AG04450 (cell line): ENCODE measurements around the gene DDX3X. TPM values are rescaled to one million over a fixed set of nuclear protein-coding genes. Genes with fewer than 3 reads are reported as not detected.
"Not testable (repeated sequence)": the region's sequence is repeated elsewhere in the genome, so short reads cannot be mapped to it uniquely, and the experiment has no call there.

Experiments
- CTCF ChIA-PET: fragments of 300-600, 350-600 bp; formaldehyde crosslinking; extraction: SDS; loops from one replicate; lab custom pipeline; 2022; ENCODE audit warnings: antibody characterized with exemption, inconsistent platforms; lab: Charles Lee
- POLR2A ChIA-PET: fragments of 350-600 bp; formaldehyde crosslinking; extraction: SDS; loops from one replicate; lab custom pipeline; 2021; ENCODE audit warnings: antibody characterized with exemption, inconsistent platforms; lab: Yijun Ruan, JAX
- DNase-seq: peaks from one replicate; pipeline ENCODE4 v3.0.0-alpha.2; 2011; ENCODE audit warnings: low read depth, low spot score
- H3K27ac ChIP-seq: one replicate; pipeline ENCODE4 v1.5.1; 2012; ENCODE audit warnings: low read depth, low read length, control low read depth
- H3K27me3 ChIP-seq: one replicate; pipeline ENCODE4 v1.6.0; 2012; ENCODE audit warnings: low read length; ENCODE audit not compliant: control insufficient read depth, insufficient read depth
- H3K4me3 ChIP-seq: 2 replicates; pipeline ENCODE4 v1.5.1; 2011; ENCODE audit warnings: mild to moderate bottlenecking, low read depth, low read length, control low read depth
- H3K9me3 ChIP-seq: 2 replicates; pipeline ENCODE4 v1.5.1; 2012; ENCODE audit warnings: low read length; ENCODE audit not compliant: control insufficient read depth, insufficient read depth
- polyA plus RNA-seq: library from polyadenylated mRNA; depleted of rRNA; stranded (reverse); fragments of >200 nt; gene quantifications from 2 replicates; pipeline ENCODE4 v1.2.3, GENCODE V29; 2011
- TF ChIP-seq, protein P1 (sequence below): IDR thresholded peaks from 2 replicates; pipeline ENCODE4 v1.5.1; 2011; ENCODE audit warnings: low read depth, low read length, control low read depth, inconsistent platforms

Gene DDX3X
- polyA plus RNA-seq, 1 experiment = 110 TPM

- no peaks in the 10 kb centered on the region for H3K9me3 ChIP-seq
- no peaks in the 10 kb centered on the region for H3K27me3 ChIP-seq
- ChIA-PET POLR2A (no interaction called here), CTCF (interaction anchor here (0.7 kb wide), 1 partner anchor 12 kb away, joined by 5 read pairs; no protein-coding TSS in a partner anchor)
- TF ChIP-seq, protein P1, sequence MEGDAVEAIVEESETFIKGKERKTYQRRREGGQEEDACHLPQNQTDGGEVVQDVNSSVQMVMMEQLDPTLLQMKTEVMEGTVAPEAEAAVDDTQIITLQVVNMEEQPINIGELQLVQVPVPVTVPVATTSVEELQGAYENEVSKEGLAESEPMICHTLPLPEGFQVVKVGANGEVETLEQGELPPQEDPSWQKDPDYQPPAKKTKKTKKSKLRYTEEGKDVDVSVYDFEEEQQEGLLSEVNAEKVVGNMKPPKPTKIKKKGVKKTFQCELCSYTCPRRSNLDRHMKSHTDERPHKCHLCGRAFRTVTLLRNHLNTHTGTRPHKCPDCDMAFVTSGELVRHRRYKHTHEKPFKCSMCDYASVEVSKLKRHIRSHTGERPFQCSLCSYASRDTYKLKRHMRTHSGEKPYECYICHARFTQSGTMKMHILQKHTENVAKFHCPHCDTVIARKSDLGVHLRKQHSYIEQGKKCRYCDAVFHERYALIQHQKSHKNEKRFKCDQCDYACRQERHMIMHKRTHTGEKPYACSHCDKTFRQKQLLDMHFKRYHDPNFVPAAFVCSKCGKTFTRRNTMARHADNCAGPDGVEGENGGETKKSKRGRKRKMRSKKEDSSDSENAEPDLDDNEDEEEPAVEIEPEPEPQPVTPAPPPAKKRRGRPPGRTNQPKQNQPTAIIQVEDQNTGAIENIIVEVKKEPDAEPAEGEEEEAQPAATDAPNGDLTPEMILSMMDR = no peak
- H3K27ac ChIP-seq = no peak overlapping the region
- H3K4me3 ChIP-seq = no peak overlapping the region
- no peak for DNase-seq
Measured at GRCh38 chrX:41314881-41315280, 19.1 kb upstream of the DDX3X start.

DNA sequence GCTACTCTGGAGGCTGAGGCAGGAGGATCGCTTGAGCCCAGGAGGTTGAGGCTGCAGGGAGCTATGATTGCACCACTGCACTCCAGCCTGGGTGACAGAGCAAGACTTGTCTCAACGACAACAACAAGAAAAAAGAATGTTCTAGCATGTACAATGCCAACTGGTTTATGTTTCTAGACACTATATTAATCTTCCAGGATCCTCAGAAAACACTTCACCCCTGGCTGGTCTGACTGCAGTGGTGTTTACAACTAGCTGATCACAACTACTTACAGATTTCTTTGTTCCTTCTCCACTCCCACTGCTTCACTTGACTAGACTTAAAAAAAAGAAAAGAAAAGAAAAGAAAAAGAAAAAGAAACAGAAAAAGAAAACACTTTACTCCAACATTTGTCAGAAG, 17.7 kb upstream of the DDX3X start:
- POLR2A ChIA-PET = interaction anchor here (1.3 kb wide), 1 partner anchor 17 kb away, joined by 5 read pairs; no protein-coding TSS in a partner anchor
- H3K27me3 ChIP-seq, H3K9me3 ChIP-seq, DNase-seq, H3K4me3 ChIP-seq, CTCF ChIA-PET, H3K27ac ChIP-seq: not testable (repeated sequence)

GRCh38 chrX:41317477-41318208, 16.3 kb upstream of the DDX3X start:
- H3K9me3 ChIP-seq = no peaks in the 10 kb centered on the region
- ChIA-PET CTCF (no interaction called here), POLR2A (interaction anchor here (0.7 to 1.3 kb wide), 2 partner anchors 16 to 789 kb away, joined by 3 to 5 read pairs; no protein-coding TSS in a partner anchor)
- TF ChIP-seq, protein P1 = no peak
- H3K27me3 ChIP-seq = no peaks in the 10 kb centered on the region
- H3K27ac ChIP-seq = no peak overlapping the region
- no peak for DNase-seq
- H3K4me3 ChIP-seq = no peak overlapping the region

DNA sequence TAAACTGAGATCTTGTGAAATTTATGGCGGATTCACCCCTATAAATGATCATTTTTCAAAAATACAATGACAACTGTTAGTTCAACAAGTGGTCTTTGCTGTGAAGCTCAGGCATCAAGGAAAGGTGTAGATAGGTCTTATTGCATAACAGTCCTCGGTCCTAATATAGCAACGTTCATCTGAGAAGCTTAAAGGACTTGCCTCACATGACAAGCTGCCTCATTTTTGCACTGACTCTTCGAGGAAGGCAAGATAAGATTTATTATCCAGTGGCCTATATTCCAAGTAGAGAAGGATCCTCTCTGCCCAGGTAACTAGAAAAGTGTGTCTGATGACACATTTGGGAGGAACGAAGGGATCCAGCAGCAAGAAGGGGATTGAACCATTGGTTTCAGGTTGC, 13.6 kb upstream of the DDX3X start:
- TF ChIP-seq, protein P1 = no peak
- Histone ChIP-seq H3K9me3 (no peaks in the 10 kb centered on the region), H3K4me3 (no peak overlapping the region), H3K27ac (no peak overlapping the region), H3K27me3 (no peaks in the 10 kb centered on the region)
- ChIA-PET CTCF (no interaction called here), POLR2A (no interaction called here)
- DNase-seq = no peak

DNA sequence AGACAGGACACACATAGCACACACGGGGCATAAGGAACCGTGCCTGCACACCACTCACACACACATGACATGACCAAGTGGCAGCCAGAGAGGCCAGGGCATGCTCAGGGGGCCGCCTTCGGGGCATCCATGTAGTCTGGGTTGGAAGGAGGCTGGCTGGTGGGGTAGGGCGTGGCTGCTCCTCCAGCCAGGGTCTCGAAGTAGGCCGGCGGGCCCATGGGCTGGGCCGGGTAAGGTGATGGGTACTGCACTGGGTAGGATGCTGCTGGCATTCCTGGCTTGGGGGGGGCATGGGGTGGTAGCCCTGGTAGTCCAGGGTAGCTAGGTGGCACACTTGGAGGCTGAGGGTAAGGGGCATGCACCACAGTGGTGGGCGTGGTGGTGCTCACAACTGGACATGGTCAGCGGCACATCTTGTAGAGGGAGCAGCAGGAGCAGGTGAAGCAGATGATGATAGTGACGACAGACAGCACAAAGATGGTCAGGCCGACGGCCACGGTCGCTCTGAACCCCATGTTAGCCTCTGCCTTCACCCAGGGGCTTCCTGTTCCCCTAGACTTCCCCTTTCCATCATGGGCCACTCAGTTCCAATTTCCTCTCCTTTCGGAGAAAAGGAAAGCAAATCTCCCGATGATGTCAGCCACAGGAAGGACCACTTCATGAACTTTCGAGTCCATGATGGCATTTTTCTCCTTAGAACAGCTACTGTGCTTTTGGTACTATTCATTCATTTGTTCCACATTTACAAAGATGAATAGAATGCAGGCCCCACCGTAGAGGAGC, 10.9 kb upstream of the DDX3X start:
- DNase-seq = no peak
- H3K27ac ChIP-seq = no peak overlapping the region
- H3K4me3 ChIP-seq = no peak overlapping the region
- no peaks in the 10 kb centered on the region for H3K9me3 ChIP-seq
- CTCF ChIA-PET = no interaction called here
- TF ChIP-seq, protein P1 = no peak
- H3K27me3 ChIP-seq = no peaks in the 10 kb centered on the region
- POLR2A ChIA-PET = no interaction called here
